WTC11 (cell line): Measurements from ENCODE around the gene KLHL29. TPM values are rescaled to one million over a fixed set of nuclear protein-coding genes. Genes with fewer than 3 reads are reported as not detected.

Experiments
- ATAC-seq: fragments of 200-7000 bp; cut with Tn5 transposase; 2 replicates; pipeline ENCODE4 v1.10.0; 2021; ENCODE audit warnings: mild to moderate bottlenecking, moderate library complexity
- CTCF ChIA-PET: fragments of 300-600 bp; sonication (Branson Sonifier 250); formaldehyde crosslinking; loops from one replicate; lab custom pipeline; 2021; ENCODE audit warnings: antibody characterized with exemption; lab: Charles Lee
- POLR2A ChIA-PET: fragments of 350-600 bp; sonication (Branson Sonifier 250); formaldehyde crosslinking; loops from one replicate; lab custom pipeline; 2021; ENCODE audit warnings: antibody characterized with exemption; lab: Charles Lee
- DNase-seq: peaks from one replicate; pipeline ENCODE4 v3.0.0; 2021; ENCODE audit warnings: low spot score
- H3K27ac Mint-ChIP-seq: 2 replicates; pipeline ENCODE4 v1.8.0; 2021; ENCODE audit warnings: mixed read lengths
- H3K27me3 Mint-ChIP-seq: 2 replicates; pipeline ENCODE4 v1.8.0; 2021; ENCODE audit warnings: low read depth, mild to moderate bottlenecking, moderate library complexity, mixed read lengths
- H3K36me3 Mint-ChIP-seq: 2 replicates; pipeline ENCODE4 v1.8.0; 2021; ENCODE audit warnings: mixed read lengths
- H3K4me1 Mint-ChIP-seq: 2 replicates; pipeline ENCODE4 v1.8.0; 2022; ENCODE audit warnings: mixed read lengths
- H3K4me3 Mint-ChIP-seq: 2 replicates; pipeline ENCODE4 v1.8.0; 2021; ENCODE audit warnings: mild to moderate bottlenecking, moderate library complexity, mixed read lengths
- H3K9me3 Mint-ChIP-seq: 2 replicates; pipeline ENCODE4 v1.8.0; 2021; ENCODE audit warnings: mixed read lengths
- CBFB ChIP-seq: sonication (generic); formaldehyde crosslinking; IDR thresholded peaks from 2 replicates; pipeline ENCODE4 v1.8.1; 2022; ENCODE audit warnings: mild to moderate bottlenecking, low read depth, missing genetic modification reagents
- E2F4 ChIP-seq: sonication (generic); formaldehyde crosslinking; IDR thresholded peaks from 2 replicates; pipeline ENCODE4 v1.8.1; 2022; ENCODE audit warnings: low read depth, mild to moderate bottlenecking, moderate library complexity, missing genetic modification reagents, borderline replicate concordance
- ETV6 ChIP-seq: sonication (generic); formaldehyde crosslinking; IDR thresholded peaks from 2 replicates; pipeline ENCODE4 v1.8.1; 2022; ENCODE audit warnings: mild to moderate bottlenecking, missing genetic modification reagents
- FOXK1 ChIP-seq: sonication (generic); formaldehyde crosslinking; IDR thresholded peaks from 2 replicates; pipeline ENCODE4 v1.8.0; 2022; ENCODE audit warnings: mild to moderate bottlenecking, moderate library complexity, missing genetic modification reagents
- GABPB1 ChIP-seq: sonication (generic); formaldehyde crosslinking; IDR thresholded peaks from 2 replicates; pipeline ENCODE4 v1.8.1; 2023; ENCODE audit warnings: mild to moderate bottlenecking, missing genetic modification reagents
- JUN ChIP-seq: sonication (generic); formaldehyde crosslinking; IDR thresholded peaks from 2 replicates; pipeline ENCODE4 v1.8.0; 2023; ENCODE audit warnings: mild to moderate bottlenecking, missing genetic modification reagents
- MAX ChIP-seq: sonication (generic); formaldehyde crosslinking; IDR thresholded peaks from 2 replicates; pipeline ENCODE4 v1.8.0; 2022; ENCODE audit warnings: mild to moderate bottlenecking, missing genetic modification reagents
- NR1H2 ChIP-seq: sonication (generic); formaldehyde crosslinking; IDR thresholded peaks from 2 replicates; pipeline ENCODE4 v1.9.0; 2021; ENCODE audit warnings: mild to moderate bottlenecking, moderate library complexity, missing genetic modification reagents
- SMAD4 ChIP-seq: sonication (generic); formaldehyde crosslinking; IDR thresholded peaks from 2 replicates; pipeline ENCODE4 v1.8.0; 2022; ENCODE audit warnings: mild to moderate bottlenecking, missing genetic modification reagents
- STAT6 ChIP-seq: sonication (generic); formaldehyde crosslinking; conservative IDR thresholded peaks from 2 replicates; pipeline ENCODE4 v1.8.1; 2023; ENCODE audit warnings: mild to moderate bottlenecking, low read depth, missing genetic modification reagents, moderate library complexity
- TCF7 ChIP-seq: sonication (generic); formaldehyde crosslinking; IDR thresholded peaks from 2 replicates; pipeline ENCODE4 v1.8.0; 2022; ENCODE audit warnings: mild to moderate bottlenecking, low read depth, missing genetic modification reagents, moderate library complexity
- TEAD1 ChIP-seq: sonication (generic); formaldehyde crosslinking; IDR thresholded peaks from 2 replicates; pipeline ENCODE4 v1.8.0; 2022; ENCODE audit warnings: mild to moderate bottlenecking, missing genetic modification reagents
- USF1 ChIP-seq: sonication (generic); formaldehyde crosslinking; IDR thresholded peaks from 2 replicates; pipeline ENCODE4 v1.8.0; 2022; ENCODE audit warnings: mild to moderate bottlenecking, missing genetic modification reagents
- ZNF423 ChIP-seq: fragments of 250-450 bp; sonication (Bioruptor Pico); IDR thresholded peaks from 2 replicates; pipeline ENCODE4 v2.1.2; 2022; ENCODE audit warnings: mild to moderate bottlenecking, moderate library complexity
- ZNF532 ChIP-seq: fragments of 250-450 bp; sonication (Bioruptor Pico); IDR thresholded peaks from 2 replicates; pipeline ENCODE4 v1.9.0; 2021; ENCODE audit warnings: mild to moderate bottlenecking, borderline replicate concordance
- total RNA-seq: library from RNA; stranded (reverse); gene quantifications from 3 replicates; pipeline ENCODE4 v1.2.3, GENCODE V29; 2021
- TF ChIP-seq, protein P1 (sequence below): fragments of 250-450 bp; sonication (Bioruptor Pico); IDR thresholded peaks from 2 replicates; pipeline ENCODE4 v1.9.0; 2021; ENCODE audit warnings: mild to moderate bottlenecking
- TF ChIP-seq, protein P2 (sequence below): sonication (generic); formaldehyde crosslinking; IDR thresholded peaks from 2 replicates; pipeline ENCODE4 v1.8.1; 2023; ENCODE audit warnings: mild to moderate bottlenecking, missing genetic modification reagents, borderline replicate concordance

Gene KLHL29
- total RNA-seq, 1 experiment from 2014 or later = 7.1 TPM

- H3K4me3 Mint-ChIP-seq = no peak overlapping the region
- H3K27me3 Mint-ChIP-seq = no peaks in the 10 kb centered on the region
- H3K27ac Mint-ChIP-seq = no peak overlapping the region
- POLR2A ChIA-PET = no interaction called here
- DNase-seq (no peak), ATAC-seq (no peak)
- H3K4me1 Mint-ChIP-seq = peaks cover 17% of the 10 kb centered on the region
- TF ChIP-seq CBFB (no peak), ZNF423 (no peak), FOXK1 (CRISPR knock-in tag) (no peak), MAX (no peak), NR1H2 (CRISPR knock-in tag) (no peak), TEAD1 (CRISPR knock-in tag) (no peak), ETV6 (CRISPR knock-in tag) (no peak), GABPB1 (no peak), JUN (CRISPR knock-in tag) (no peak)
- H3K9me3 Mint-ChIP-seq = no peaks in the 10 kb centered on the region
- no peaks in the 10 kb centered on the region for H3K36me3 Mint-ChIP-seq
- CTCF ChIA-PET = no interaction called here
These were observed 168.6 kb downstream of the KLHL29 start for GRCh38 chr2:23553561-23553960.

DNA sequence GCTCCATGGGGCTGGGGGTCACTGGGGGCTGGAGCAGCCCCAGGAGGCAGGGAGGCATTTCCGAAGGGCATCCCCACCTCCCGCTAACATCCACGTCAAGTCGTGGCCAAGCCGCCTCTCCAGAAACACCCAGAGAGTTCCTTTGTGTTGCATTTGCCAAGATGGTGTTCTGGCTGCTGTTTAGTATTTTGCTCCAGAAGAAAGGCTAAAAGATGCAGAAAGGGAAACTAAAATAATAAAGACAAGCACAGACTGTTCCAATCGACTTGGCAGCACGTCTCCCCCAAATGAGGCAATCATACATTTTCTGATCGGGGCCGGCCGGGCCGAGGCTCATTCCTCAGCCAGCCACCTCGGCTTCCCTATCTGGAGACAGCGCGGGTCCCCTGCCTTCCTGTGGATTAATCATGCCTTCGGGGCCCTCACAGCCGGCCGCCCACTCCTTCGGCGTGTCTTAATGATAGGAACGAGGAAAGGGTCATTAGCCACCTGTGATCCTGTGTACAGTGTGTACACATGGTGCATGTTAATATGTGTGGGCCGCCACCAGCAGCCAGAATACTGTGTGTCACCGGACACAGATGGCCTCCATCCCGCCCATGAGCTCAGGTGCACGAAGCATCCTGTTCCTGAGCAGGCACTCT lies 169.2 kb downstream of the KLHL29 start:
- ChIA-PET CTCF (no interaction called here), POLR2A (no interaction called here)
- H3K36me3 Mint-ChIP-seq = no peaks in the 10 kb centered on the region
- H3K4me3 Mint-ChIP-seq = no peak overlapping the region
- DNase-seq (no peak), ATAC-seq (no peak)
- H3K27me3 Mint-ChIP-seq = no peaks in the 10 kb centered on the region
- H3K9me3 Mint-ChIP-seq = no peaks in the 10 kb centered on the region
- H3K27ac Mint-ChIP-seq = no peak overlapping the region
- peaks cover 12% of the 10 kb centered on the region for H3K4me1 Mint-ChIP-seq
- TF ChIP-seq, protein P1, sequence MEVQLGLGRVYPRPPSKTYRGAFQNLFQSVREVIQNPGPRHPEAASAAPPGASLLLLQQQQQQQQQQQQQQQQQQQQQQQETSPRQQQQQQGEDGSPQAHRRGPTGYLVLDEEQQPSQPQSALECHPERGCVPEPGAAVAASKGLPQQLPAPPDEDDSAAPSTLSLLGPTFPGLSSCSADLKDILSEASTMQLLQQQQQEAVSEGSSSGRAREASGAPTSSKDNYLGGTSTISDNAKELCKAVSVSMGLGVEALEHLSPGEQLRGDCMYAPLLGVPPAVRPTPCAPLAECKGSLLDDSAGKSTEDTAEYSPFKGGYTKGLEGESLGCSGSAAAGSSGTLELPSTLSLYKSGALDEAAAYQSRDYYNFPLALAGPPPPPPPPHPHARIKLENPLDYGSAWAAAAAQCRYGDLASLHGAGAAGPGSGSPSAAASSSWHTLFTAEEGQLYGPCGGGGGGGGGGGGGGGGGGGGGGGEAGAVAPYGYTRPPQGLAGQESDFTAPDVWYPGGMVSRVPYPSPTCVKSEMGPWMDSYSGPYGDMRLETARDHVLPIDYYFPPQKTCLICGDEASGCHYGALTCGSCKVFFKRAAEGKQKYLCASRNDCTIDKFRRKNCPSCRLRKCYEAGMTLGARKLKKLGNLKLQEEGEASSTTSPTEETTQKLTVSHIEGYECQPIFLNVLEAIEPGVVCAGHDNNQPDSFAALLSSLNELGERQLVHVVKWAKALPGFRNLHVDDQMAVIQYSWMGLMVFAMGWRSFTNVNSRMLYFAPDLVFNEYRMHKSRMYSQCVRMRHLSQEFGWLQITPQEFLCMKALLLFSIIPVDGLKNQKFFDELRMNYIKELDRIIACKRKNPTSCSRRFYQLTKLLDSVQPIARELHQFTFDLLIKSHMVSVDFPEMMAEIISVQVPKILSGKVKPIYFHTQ (CRISPR knock-in tag) = no peak
- TF ChIP-seq USF1 (CRISPR knock-in tag) (no peak), ZNF423 (no peak), SMAD4 (CRISPR knock-in tag) (no peak), ZNF532 (CRISPR knock-in tag) (no peak), TCF7 (CRISPR knock-in tag) (no peak), STAT6 (CRISPR knock-in tag) (no peak), E2F4 (no peak)
- TF ChIP-seq, protein P2, sequence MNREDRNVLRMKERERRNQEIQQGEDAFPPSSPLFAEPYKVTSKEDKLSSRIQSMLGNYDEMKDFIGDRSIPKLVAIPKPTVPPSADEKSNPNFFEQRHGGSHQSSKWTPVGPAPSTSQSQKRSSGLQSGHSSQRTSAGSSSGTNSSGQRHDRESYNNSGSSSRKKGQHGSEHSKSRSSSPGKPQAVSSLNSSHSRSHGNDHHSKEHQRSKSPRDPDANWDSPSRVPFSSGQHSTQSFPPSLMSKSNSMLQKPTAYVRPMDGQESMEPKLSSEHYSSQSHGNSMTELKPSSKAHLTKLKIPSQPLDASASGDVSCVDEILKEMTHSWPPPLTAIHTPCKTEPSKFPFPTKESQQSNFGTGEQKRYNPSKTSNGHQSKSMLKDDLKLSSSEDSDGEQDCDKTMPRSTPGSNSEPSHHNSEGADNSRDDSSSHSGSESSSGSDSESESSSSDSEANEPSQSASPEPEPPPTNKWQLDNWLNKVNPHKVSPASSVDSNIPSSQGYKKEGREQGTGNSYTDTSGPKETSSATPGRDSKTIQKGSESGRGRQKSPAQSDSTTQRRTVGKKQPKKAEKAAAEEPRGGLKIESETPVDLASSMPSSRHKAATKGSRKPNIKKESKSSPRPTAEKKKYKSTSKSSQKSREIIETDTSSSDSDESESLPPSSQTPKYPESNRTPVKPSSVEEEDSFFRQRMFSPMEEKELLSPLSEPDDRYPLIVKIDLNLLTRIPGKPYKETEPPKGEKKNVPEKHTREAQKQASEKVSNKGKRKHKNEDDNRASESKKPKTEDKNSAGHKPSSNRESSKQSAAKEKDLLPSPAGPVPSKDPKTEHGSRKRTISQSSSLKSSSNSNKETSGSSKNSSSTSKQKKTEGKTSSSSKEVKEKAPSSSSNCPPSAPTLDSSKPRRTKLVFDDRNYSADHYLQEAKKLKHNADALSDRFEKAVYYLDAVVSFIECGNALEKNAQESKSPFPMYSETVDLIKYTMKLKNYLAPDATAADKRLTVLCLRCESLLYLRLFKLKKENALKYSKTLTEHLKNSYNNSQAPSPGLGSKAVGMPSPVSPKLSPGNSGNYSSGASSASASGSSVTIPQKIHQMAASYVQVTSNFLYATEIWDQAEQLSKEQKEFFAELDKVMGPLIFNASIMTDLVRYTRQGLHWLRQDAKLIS = no peak
